GM23338 (cell line): ENCODE results near the gene SRRM2. TPM values are rescaled to one million over a fixed set of nuclear protein-coding genes. Genes with fewer than 3 reads are reported as not detected.

Source experiments
- ATAC-seq: fragments of 200-7000 bp; cut with Tn5 transposase; 3 replicates; pipeline ENCODE4 v1.9.1; 2020
- DNase-seq: peaks from one replicate; pipeline ENCODE4 v3.0.0-alpha.2; 2015; ENCODE audit warnings: low spot score
- H2AFZ ChIP-seq: fragments of 200-600 bp; sonication (generic); 2 replicates; pipeline ENCODE4 v1.8.0; 2016; ENCODE audit warnings: antibody characterized with exemption, mild to moderate bottlenecking, moderate library complexity
- H3F3A ChIP-seq: fragments of 200-600 bp; sonication (generic); replicated peaks from 2 replicates; pipeline ENCODE4 v1.8.0; 2017; ENCODE audit warnings: antibody characterized with exemption, mixed run types, low read depth
- H3K27ac ChIP-seq: fragments of 200-600 bp; sonication (generic); 2 replicates; pipeline ENCODE4 v1.6.1; 2016; ENCODE audit warnings: low read depth
- H3K27me3 ChIP-seq: fragments of 200-600 bp; sonication (generic); 2 replicates; pipeline ENCODE4 v1.8.0; 2016; ENCODE audit warnings: mild to moderate bottlenecking, mixed run types, moderate library complexity; ENCODE audit not compliant: insufficient read depth
- H3K36me3 ChIP-seq: fragments of 200-600 bp; sonication (generic); 2 replicates; pipeline ENCODE4 v1.8.0; 2016; ENCODE audit warnings: mild to moderate bottlenecking; ENCODE audit not compliant: insufficient read depth
- H3K4me1 ChIP-seq: fragments of 200-600 bp; sonication (generic); 2 replicates; pipeline ENCODE4 v1.8.0; 2016; ENCODE audit warnings: mild to moderate bottlenecking, moderate library complexity; ENCODE audit not compliant: insufficient read depth
- H3K4me2 ChIP-seq: fragments of 200-600 bp; sonication (generic); 2 replicates; pipeline ENCODE4 v1.7.1; 2017; ENCODE audit warnings: mixed run types
- H3K4me3 ChIP-seq: fragments of 200-600 bp; sonication (generic); 2 replicates; pipeline ENCODE4 v1.6.1; 2016; ENCODE audit warnings: mixed run types
- H3K79me2 ChIP-seq: fragments of 200-600 bp; sonication (generic); replicated peaks from 2 replicates; pipeline ENCODE4 v1.8.0; 2017; ENCODE audit warnings: mild to moderate bottlenecking; ENCODE audit not compliant: insufficient read depth
- H3K9me2 ChIP-seq: fragments of 200-600 bp; sonication (generic); 2 replicates; pipeline ENCODE4 v1.8.0; 2017; ENCODE audit not compliant: insufficient read depth
- H4K20me1 ChIP-seq: fragments of 200-600 bp; sonication (generic); replicated peaks from 2 replicates; pipeline ENCODE4 v1.8.0; 2017; ENCODE audit warnings: mild to moderate bottlenecking; ENCODE audit not compliant: insufficient read depth
- H3K27ac Mint-ChIP-seq: 2 replicates; pipeline ENCODE4 v1.8.0; 2020; ENCODE audit warnings: inconsistent platforms, mild to moderate bottlenecking, moderate library complexity, mixed read lengths
- H3K27me3 Mint-ChIP-seq: 3 replicates; pipeline ENCODE4 v1.8.0; 2022; ENCODE audit warnings: low read depth, mild to moderate bottlenecking, moderate library complexity, mixed read lengths, inconsistent platforms; ENCODE audit not compliant: insufficient read depth, poor library complexity
- H3K36me3 Mint-ChIP-seq: 3 replicates; pipeline ENCODE4 v1.8.0; 2021; ENCODE audit warnings: low read depth, mild to moderate bottlenecking, inconsistent platforms, moderate library complexity, mixed read lengths
- H3K4me1 Mint-ChIP-seq: 3 replicates; pipeline ENCODE4 v1.8.0; 2020; ENCODE audit warnings: mild to moderate bottlenecking, inconsistent platforms, mixed read lengths
- H3K4me3 Mint-ChIP-seq: 3 replicates; pipeline ENCODE4 v1.8.0; 2021; ENCODE audit warnings: moderate library complexity, mild to moderate bottlenecking, inconsistent platforms, mixed read lengths
- H3K9me3 Mint-ChIP-seq: 3 replicates; pipeline ENCODE4 v1.8.0; 2020; ENCODE audit warnings: moderate library complexity, mild to moderate bottlenecking, inconsistent platforms, mixed read lengths
- CREB1 ChIP-seq: fragments of 250-450 bp; sonication (Bioruptor Pico); IDR thresholded peaks from 2 replicates; pipeline ENCODE4 v1.5.0; 2020; ENCODE audit warnings: low read depth, mild to moderate bottlenecking, moderate library complexity
- ETS1 ChIP-seq: IDR thresholded peaks from 2 replicates; pipeline ENCODE4 v1.6.1; 2016; ENCODE audit warnings: antibody characterized with exemption
- EZH2 ChIP-seq: fragments of 200-600 bp; sonication (generic); IDR thresholded peaks from one replicate; pipeline ENCODE4 v1.8.0; 2017; ENCODE audit warnings: antibody characterized with exemption, mild to moderate bottlenecking, low read depth; ENCODE audit not compliant: unreplicated experiment
- EZH2phosphoT487 ChIP-seq: fragments of 200-600 bp; sonication (generic); IDR thresholded peaks from one replicate; pipeline ENCODE4 v1.8.1; 2018; ENCODE audit warnings: antibody characterized with exemption; ENCODE audit not compliant: unreplicated experiment
- JUNB ChIP-seq: IDR thresholded peaks from one replicate; pipeline ENCODE4 v1.6.1; 2016; ENCODE audit warnings: antibody characterized with exemption; ENCODE audit not compliant: unreplicated experiment
- NANOG ChIP-seq: IDR thresholded peaks from 2 replicates; pipeline ENCODE4 v1.6.1; 2016; ENCODE audit warnings: antibody characterized with exemption, borderline replicate concordance
- POLR2AphosphoS5 ChIP-seq: IDR thresholded peaks from 2 replicates; pipeline ENCODE4 v1.6.1; 2016; ENCODE audit warnings: antibody characterized with exemption, low read depth
- STAT1 ChIP-seq: IDR thresholded peaks from one replicate; pipeline ENCODE4 v1.6.1; 2016; ENCODE audit warnings: antibody characterized with exemption; ENCODE audit not compliant: unreplicated experiment
- ZNF114 ChIP-seq: fragments of 250-450 bp; sonication (Bioruptor Pico); IDR thresholded peaks from 2 replicates; pipeline ENCODE4 v1.5.0; 2020; ENCODE audit warnings: mild to moderate bottlenecking, moderate library complexity
- ZNF331 ChIP-seq: fragments of 250-450 bp; sonication (Bioruptor Pico); IDR thresholded peaks from 2 replicates; pipeline ENCODE4 v1.5.0; 2020; ENCODE audit warnings: low read depth, mild to moderate bottlenecking, moderate library complexity
- polyA plus RNA-seq: library from polyadenylated mRNA; unstranded; fragments of >200 nt; fragmentation: Nextera tagmentation; extraction: Ambion mirVana; gene quantifications from 2 replicates; pipeline ENCODE4 v1.2.1, GENCODE V29; 2016
- total RNA-seq: library from RNA; depleted of rRNA; stranded (reverse); fragments of >200 nt; shearing (Covaris generic); gene quantifications from 2 replicates; pipeline ENCODE4 v1.2.3, GENCODE V29; 2014
- TF ChIP-seq, protein P1 (sequence below): fragments of 250-450 bp; sonication (Bioruptor Pico); IDR thresholded peaks from 2 replicates; pipeline ENCODE4 v1.5.0; 2020; ENCODE audit warnings: mild to moderate bottlenecking, moderate library complexity
- TF ChIP-seq, protein P2 (sequence below), 2 experiments: fragments of 200-600 bp in 1 of 2; sonication (generic) in 1 of 2; conservative IDR thresholded peaks; 2 replicates each; pipeline versions ENCODE4 v1.5.1 to v1.6.1; 2016 to 2017; ENCODE audit warnings: antibody characterized with exemption in 2 of 2, low read depth in 2 of 2, mild to moderate bottlenecking in 2 of 2, moderate library complexity in 1 of 2
- TF ChIP-seq, protein P3 (sequence below): IDR thresholded peaks from one replicate; pipeline ENCODE4 v1.6.1; 2018; ENCODE audit warnings: antibody characterized with exemption; ENCODE audit not compliant: unreplicated experiment

The SRRM2 gene
- total and polyA plus RNA-seq, 2 experiments from 2014 or later, result 308 to 893 TPM

DNA sequence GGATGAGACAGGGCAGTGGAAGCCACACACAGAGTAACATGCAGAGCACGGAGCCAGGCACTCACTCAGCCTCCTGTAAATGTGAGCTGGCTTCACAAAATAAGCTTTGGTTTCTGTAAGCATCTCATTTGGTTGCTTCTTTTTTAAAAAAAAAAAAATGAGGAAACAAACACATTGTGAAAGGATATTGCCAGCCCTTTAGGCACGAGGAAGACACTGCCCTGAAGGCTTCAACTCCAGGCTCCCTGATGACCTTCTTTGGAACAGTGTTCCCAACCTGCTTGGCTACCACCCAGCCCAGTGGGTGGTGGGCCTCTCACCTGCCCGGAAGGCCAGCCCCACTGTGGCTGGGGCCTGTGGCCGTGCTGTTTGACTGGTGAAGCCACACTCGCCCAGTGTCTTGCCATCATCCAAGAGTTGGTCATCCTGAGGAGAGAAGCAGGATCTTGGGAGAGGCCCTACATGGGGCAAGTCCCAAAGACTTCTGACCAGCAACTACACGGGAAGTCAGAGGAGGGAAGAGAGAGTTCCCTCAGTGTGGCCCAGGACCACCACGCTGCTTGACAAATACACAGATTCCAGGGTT lies 22.8 kb downstream of the SRRM2 start:
- no peaks in the 10 kb centered on the region for H3K27me3 ChIP-seq
- Mint-ChIP-seq H3K27me3 (peaks cover 34% of the 10 kb centered on the region), H3K4me3 (peak overlapping the region; percentile 92), H3K9me3 (no peaks in the 10 kb centered on the region; the same call in 1 of the 3 replicates), H3K4me1 (peaks cover 35% of the 10 kb centered on the region), H3K36me3 (peaks cover 56% of the 10 kb centered on the region), H3K27ac (no peak overlapping the region)
- ATAC-seq (no peak), DNase-seq (no peak)
- TF ChIP-seq ZNF331 (CRISPR knock-in tag) (no peak), JUNB (no peak), ETS1 (no peak), ZNF114 (CRISPR knock-in tag) (no peak), NANOG (no peak), POLR2AphosphoS5 (no peak), EZH2phosphoT487 (no peak), STAT1 (no peak), EZH2 (no peak), CREB1 (CRISPR knock-in tag) (no peak)
- TF ChIP-seq, protein P1, sequence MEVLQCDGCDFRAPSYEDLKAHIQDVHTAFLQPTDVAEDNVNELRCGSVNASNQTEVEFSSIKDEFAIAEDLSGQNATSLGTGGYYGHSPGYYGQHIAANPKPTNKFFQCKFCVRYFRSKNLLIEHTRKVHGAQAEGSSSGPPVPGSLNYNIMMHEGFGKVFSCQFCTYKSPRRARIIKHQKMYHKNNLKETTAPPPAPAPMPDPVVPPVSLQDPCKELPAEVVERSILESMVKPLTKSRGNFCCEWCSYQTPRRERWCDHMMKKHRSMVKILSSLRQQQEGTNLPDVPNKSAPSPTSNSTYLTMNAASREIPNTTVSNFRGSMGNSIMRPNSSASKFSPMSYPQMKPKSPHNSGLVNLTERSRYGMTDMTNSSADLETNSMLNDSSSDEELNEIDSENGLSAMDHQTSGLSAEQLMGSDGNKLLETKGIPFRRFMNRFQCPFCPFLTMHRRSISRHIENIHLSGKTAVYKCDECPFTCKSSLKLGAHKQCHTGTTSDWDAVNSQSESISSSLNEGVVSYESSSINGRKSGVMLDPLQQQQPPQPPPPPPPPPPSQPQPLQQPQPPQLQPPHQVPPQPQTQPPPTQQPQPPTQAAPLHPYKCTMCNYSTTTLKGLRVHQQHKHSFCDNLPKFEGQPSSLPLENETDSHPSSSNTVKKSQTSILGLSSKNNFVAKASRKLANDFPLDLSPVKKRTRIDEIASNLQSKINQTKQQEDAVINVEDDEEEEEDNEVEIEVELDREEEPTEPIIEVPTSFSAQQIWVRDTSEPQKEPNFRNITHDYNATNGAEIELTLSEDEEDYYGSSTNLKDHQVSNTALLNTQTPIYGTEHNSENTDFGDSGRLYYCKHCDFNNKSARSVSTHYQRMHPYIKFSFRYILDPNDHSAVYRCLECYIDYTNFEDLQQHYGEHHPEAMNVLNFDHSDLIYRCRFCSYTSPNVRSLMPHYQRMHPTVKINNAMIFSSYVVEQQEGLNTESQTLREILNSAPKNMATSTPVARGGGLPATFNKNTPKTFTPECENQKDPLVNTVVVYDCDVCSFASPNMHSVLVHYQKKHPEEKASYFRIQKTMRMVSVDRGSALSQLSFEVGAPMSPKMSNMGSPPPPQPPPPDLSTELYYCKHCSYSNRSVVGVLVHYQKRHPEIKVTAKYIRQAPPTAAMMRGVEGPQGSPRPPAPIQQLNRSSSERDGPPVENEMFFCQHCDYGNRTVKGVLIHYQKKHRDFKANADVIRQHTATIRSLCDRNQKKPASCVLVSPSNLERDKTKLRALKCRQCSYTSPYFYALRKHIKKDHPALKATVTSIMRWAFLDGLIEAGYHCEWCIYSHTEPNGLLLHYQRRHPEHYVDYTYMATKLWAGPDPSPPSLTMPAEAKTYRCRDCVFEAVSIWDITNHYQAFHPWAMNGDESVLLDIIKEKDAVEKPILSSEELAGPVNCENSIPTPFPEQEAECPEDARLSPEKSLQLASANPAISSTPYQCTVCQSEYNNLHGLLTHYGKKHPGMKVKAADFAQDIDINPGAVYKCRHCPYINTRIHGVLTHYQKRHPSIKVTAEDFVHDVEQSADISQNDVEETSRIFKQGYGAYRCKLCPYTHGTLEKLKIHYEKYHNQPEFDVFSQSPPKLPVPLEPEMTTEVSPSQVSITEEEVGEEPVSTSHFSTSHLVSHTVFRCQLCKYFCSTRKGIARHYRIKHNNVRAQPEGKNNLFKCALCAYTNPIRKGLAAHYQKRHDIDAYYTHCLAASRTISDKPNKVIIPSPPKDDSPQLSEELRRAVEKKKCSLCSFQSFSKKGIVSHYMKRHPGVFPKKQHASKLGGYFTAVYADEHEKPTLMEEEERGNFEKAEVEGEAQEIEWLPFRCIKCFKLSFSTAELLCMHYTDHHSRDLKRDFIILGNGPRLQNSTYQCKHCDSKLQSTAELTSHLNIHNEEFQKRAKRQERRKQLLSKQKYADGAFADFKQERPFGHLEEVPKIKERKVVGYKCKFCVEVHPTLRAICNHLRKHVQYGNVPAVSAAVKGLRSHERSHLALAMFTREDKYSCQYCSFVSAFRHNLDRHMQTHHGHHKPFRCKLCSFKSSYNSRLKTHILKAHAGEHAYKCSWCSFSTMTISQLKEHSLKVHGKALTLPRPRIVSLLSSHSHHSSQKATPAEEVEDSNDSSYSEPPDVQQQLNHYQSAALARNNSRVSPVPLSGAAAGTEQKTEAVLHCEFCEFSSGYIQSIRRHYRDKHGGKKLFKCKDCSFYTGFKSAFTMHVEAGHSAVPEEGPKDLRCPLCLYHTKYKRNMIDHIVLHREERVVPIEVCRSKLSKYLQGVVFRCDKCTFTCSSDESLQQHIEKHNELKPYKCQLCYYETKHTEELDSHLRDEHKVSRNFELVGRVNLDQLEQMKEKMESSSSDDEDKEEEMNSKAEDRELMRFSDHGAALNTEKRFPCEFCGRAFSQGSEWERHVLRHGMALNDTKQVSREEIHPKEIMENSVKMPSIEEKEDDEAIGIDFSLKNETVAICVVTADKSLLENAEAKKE (CRISPR knock-in tag), result no peak
- TF ChIP-seq, protein P2, sequence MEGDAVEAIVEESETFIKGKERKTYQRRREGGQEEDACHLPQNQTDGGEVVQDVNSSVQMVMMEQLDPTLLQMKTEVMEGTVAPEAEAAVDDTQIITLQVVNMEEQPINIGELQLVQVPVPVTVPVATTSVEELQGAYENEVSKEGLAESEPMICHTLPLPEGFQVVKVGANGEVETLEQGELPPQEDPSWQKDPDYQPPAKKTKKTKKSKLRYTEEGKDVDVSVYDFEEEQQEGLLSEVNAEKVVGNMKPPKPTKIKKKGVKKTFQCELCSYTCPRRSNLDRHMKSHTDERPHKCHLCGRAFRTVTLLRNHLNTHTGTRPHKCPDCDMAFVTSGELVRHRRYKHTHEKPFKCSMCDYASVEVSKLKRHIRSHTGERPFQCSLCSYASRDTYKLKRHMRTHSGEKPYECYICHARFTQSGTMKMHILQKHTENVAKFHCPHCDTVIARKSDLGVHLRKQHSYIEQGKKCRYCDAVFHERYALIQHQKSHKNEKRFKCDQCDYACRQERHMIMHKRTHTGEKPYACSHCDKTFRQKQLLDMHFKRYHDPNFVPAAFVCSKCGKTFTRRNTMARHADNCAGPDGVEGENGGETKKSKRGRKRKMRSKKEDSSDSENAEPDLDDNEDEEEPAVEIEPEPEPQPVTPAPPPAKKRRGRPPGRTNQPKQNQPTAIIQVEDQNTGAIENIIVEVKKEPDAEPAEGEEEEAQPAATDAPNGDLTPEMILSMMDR (conservative IDR thresholded peaks at IDR 0.05; ENCODE audit: low read depth in 2 of 2), result no peak
- TF ChIP-seq, protein P3, sequence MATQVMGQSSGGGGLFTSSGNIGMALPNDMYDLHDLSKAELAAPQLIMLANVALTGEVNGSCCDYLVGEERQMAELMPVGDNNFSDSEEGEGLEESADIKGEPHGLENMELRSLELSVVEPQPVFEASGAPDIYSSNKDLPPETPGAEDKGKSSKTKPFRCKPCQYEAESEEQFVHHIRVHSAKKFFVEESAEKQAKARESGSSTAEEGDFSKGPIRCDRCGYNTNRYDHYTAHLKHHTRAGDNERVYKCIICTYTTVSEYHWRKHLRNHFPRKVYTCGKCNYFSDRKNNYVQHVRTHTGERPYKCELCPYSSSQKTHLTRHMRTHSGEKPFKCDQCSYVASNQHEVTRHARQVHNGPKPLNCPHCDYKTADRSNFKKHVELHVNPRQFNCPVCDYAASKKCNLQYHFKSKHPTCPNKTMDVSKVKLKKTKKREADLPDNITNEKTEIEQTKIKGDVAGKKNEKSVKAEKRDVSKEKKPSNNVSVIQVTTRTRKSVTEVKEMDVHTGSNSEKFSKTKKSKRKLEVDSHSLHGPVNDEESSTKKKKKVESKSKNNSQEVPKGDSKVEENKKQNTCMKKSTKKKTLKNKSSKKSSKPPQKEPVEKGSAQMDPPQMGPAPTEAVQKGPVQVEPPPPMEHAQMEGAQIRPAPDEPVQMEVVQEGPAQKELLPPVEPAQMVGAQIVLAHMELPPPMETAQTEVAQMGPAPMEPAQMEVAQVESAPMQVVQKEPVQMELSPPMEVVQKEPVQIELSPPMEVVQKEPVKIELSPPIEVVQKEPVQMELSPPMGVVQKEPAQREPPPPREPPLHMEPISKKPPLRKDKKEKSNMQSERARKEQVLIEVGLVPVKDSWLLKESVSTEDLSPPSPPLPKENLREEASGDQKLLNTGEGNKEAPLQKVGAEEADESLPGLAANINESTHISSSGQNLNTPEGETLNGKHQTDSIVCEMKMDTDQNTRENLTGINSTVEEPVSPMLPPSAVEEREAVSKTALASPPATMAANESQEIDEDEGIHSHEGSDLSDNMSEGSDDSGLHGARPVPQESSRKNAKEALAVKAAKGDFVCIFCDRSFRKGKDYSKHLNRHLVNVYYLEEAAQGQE, result no peak
- 0 out of 2 replicates have a peak, but pooled peaks cover 3% of the 10 kb centered on the region for H3K36me3 ChIP-seq
- H3K27ac ChIP-seq, result no peak overlapping the region
- H3K4me2 ChIP-seq, result peak overlapping the region; percentile 78
- no peak overlapping the region for H2AFZ ChIP-seq
- peaks cover 38% of the 10 kb centered on the region for H3F3A ChIP-seq
- H4K20me1 ChIP-seq, result peaks cover 16% of the 10 kb centered on the region
- peaks cover 14% of the 10 kb centered on the region for H3K4me1 ChIP-seq
- no peaks in the 10 kb centered on the region for H3K9me2 ChIP-seq
- peaks cover 29% of the 10 kb centered on the region for H3K79me2 ChIP-seq
- H3K4me3 ChIP-seq, result no peak overlapping the region
